Activated naive CD8-positive, alpha-beta T cell treated with anti-CD3 and anti-CD28 coated beads, Interleukin-2, amount 10 ng/mL, durations not matched to agents 7 days and 5 days (primary cell): ENCODE data around the gene EEF1A1. TPM values are rescaled to one million over a fixed set of nuclear protein-coding genes. Genes with fewer than 3 reads are reported as not detected.
"Not testable (repeated sequence)": the region's sequence is repeated elsewhere in the genome, so short reads cannot be mapped to it uniquely, and the experiment has no call there.

Experiments used
- ATAC-seq: fragments of 150-1000 bp; cut with Tn5 transposase; one replicate; pipeline ENCODE4 v1.10.0; 2021; ENCODE audit warnings: low read depth, moderate library complexity
- POLR2A ChIA-PET: fragments of 350-600 bp; sonication (Branson Sonifier 250); formaldehyde crosslinking; loops from one replicate; lab custom pipeline; 2021; ENCODE audit warnings: antibody characterized with exemption; lab: Charles Lee
- DNase-seq: peaks from one replicate; pipeline ENCODE4 v3.0.0; 2021
- H3K27ac Mint-ChIP-seq: one replicate; pipeline ENCODE4 v1.8.0; 2022; ENCODE audit warnings: mild to moderate bottlenecking, mixed read lengths
- H3K27me3 Mint-ChIP-seq: one replicate; pipeline ENCODE4 v1.8.0; 2022; ENCODE audit warnings: mild to moderate bottlenecking, moderate library complexity, mixed read lengths
- H3K36me3 Mint-ChIP-seq: one replicate; pipeline ENCODE4 v1.8.0; 2021; ENCODE audit warnings: mild to moderate bottlenecking, mixed read lengths
- H3K4me1 Mint-ChIP-seq: one replicate; pipeline ENCODE4 v1.8.0; 2021; ENCODE audit warnings: mixed read lengths
- H3K4me3 Mint-ChIP-seq: one replicate; pipeline ENCODE4 v1.8.0; 2022; ENCODE audit warnings: mild to moderate bottlenecking, moderate library complexity, mixed read lengths
- H3K9me3 Mint-ChIP-seq: one replicate; pipeline ENCODE4 v1.8.0; 2021; ENCODE audit warnings: mixed read lengths
- total RNA-seq, 2 experiments: library from RNA; stranded (reverse); gene quantifications; one replicate each; pipeline ENCODE4 v1.2.3, GENCODE V29; 2021

Gene EEF1A1
- total RNA-seq, 2 experiments from 2014 or later: 8,804 to 9,235 TPM

- not testable (repeated sequence) for H3K4me3 Mint-ChIP-seq, H3K27me3 Mint-ChIP-seq, ATAC-seq, DNase-seq, H3K9me3 Mint-ChIP-seq, H3K4me1 Mint-ChIP-seq, H3K27ac Mint-ChIP-seq, H3K36me3 Mint-ChIP-seq
- POLR2A ChIA-PET: interaction anchor here (0.6 kb wide), 1 partner anchor 35 kb away, joined by 3 read pairs; no protein-coding TSS in a partner anchor
Measured at GRCh38 chr6:73555380-73555949, 34.6 kb upstream of the EEF1A1 start.

- POLR2A ChIA-PET: interaction anchor here (0.7 kb wide), 1 partner anchor 74 kb away, joined by 3 read pairs; no protein-coding TSS in a partner anchor
- not testable (repeated sequence) for H3K4me1 Mint-ChIP-seq, H3K27me3 Mint-ChIP-seq, ATAC-seq, H3K4me3 Mint-ChIP-seq, H3K9me3 Mint-ChIP-seq, DNase-seq, H3K27ac Mint-ChIP-seq, H3K36me3 Mint-ChIP-seq
Measured at GRCh38 chr6:73551115-73551514, 30.3 kb upstream of the EEF1A1 start.

- no peaks in the 10 kb centered on the region for H3K36me3 Mint-ChIP-seq
- ATAC-seq: no peak
- peaks cover 2% of the 10 kb centered on the region for H3K27me3 Mint-ChIP-seq
- POLR2A ChIA-PET: interaction anchor here (1.6 kb wide), 1 partner anchor 27 kb away, joined by 5 read pairs; no protein-coding TSS in a partner anchor
- no peak overlapping the region for H3K27ac Mint-ChIP-seq
- DNase-seq: no peak
- no peaks in the 10 kb centered on the region for H3K9me3 Mint-ChIP-seq
- no peaks in the 10 kb centered on the region for H3K4me1 Mint-ChIP-seq
- no peak overlapping the region for H3K4me3 Mint-ChIP-seq
Measured at GRCh38 chr6:73548458-73549446, 27.9 kb upstream of the EEF1A1 start.

GRCh38 chr6:73547036-73547435 is 26.2 kb upstream of the EEF1A1 start:
- H3K36me3 Mint-ChIP-seq: no peaks in the 10 kb centered on the region
- no peak overlapping the region for H3K4me3 Mint-ChIP-seq
- no peak overlapping the region for H3K27ac Mint-ChIP-seq
- no peaks in the 10 kb centered on the region for H3K4me1 Mint-ChIP-seq
- POLR2A ChIA-PET: no interaction called here
- no peaks in the 10 kb centered on the region for H3K9me3 Mint-ChIP-seq
- no peak for ATAC-seq
- no peak for DNase-seq
- H3K27me3 Mint-ChIP-seq: peaks cover 2% of the 10 kb centered on the region

GRCh38 chr6:73542891-73543290 is 22.1 kb upstream of the EEF1A1 start:
- Mint-ChIP-seq H3K27me3 (peaks cover 2% of the 10 kb centered on the region), H3K4me1 (no peaks in the 10 kb centered on the region), H3K27ac (no peak overlapping the region), H3K9me3 (no peaks in the 10 kb centered on the region), H3K36me3 (no peaks in the 10 kb centered on the region), H3K4me3 (no peak overlapping the region)
- no peak for DNase-seq
- POLR2A ChIA-PET: no interaction called here
- ATAC-seq: no peak

- H3K4me3 Mint-ChIP-seq, H3K36me3 Mint-ChIP-seq, DNase-seq, ATAC-seq, H3K27me3 Mint-ChIP-seq, H3K4me1 Mint-ChIP-seq, H3K9me3 Mint-ChIP-seq, POLR2A ChIA-PET, H3K27ac Mint-ChIP-seq: not testable (repeated sequence)
Measured at GRCh38 chr6:73542481-73542880, 21.6 kb upstream of the EEF1A1 start.

GRCh38 chr6:73538116-73538779 is 17.4 kb upstream of the EEF1A1 start:
- H3K4me3 Mint-ChIP-seq: no peak overlapping the region
- no peaks in the 10 kb centered on the region for H3K9me3 Mint-ChIP-seq
- H3K27ac Mint-ChIP-seq: no peak overlapping the region
- no peaks in the 10 kb centered on the region for H3K36me3 Mint-ChIP-seq
- DNase-seq: no peak
- H3K27me3 Mint-ChIP-seq: no peaks in the 10 kb centered on the region
- ATAC-seq: no peak
- POLR2A ChIA-PET: interaction anchor here (0.8 kb wide), 1 partner anchor 21 kb away, joined by 4 read pairs; no protein-coding TSS in a partner anchor
- H3K4me1 Mint-ChIP-seq: no peaks in the 10 kb centered on the region

GRCh38 chr6:73537677-73538076 is 16.8 kb upstream of the EEF1A1 start:
- Mint-ChIP-seq H3K27ac (no peak overlapping the region), H3K9me3 (no peaks in the 10 kb centered on the region), H3K27me3 (peaks cover 3% of the 10 kb centered on the region), H3K36me3 (no peaks in the 10 kb centered on the region), H3K4me3 (no peak overlapping the region), H3K4me1 (no peaks in the 10 kb centered on the region)
- no peak for DNase-seq
- POLR2A ChIA-PET: interaction anchor here (0.6 to 0.8 kb wide), 2 partner anchors 20 to 32 kb away, joined by 3 to 4 read pairs; no protein-coding TSS in a partner anchor
- no peak for ATAC-seq

GRCh38 chr6:73534628-73535027 is 13.8 kb upstream of the EEF1A1 start:
- no peaks in the 10 kb centered on the region for H3K4me1 Mint-ChIP-seq
- no peak overlapping the region for H3K4me3 Mint-ChIP-seq
- H3K9me3 Mint-ChIP-seq: no peaks in the 10 kb centered on the region
- H3K36me3 Mint-ChIP-seq: no peaks in the 10 kb centered on the region
- POLR2A ChIA-PET: no interaction called here
- H3K27me3 Mint-ChIP-seq: peaks cover 3% of the 10 kb centered on the region
- no peak for ATAC-seq
- DNase-seq: no peak
- no peak overlapping the region for H3K27ac Mint-ChIP-seq

- Mint-ChIP-seq H3K9me3 (no peaks in the 10 kb centered on the region), H3K36me3 (no peaks in the 10 kb centered on the region), H3K27ac (no peak overlapping the region), H3K4me1 (no peaks in the 10 kb centered on the region), H3K4me3 (no peak overlapping the region), H3K27me3 (peaks cover 3% of the 10 kb centered on the region)
- no peak for DNase-seq
- POLR2A ChIA-PET: interaction anchor here (1.1 to 1.2 kb wide), 2 partner anchors 11 to 18 kb away, joined by 3 read pairs; no protein-coding TSS in a partner anchor
- no peak for ATAC-seq
Measured at GRCh38 chr6:73532293-73532692, 11.5 kb upstream of the EEF1A1 start.

- H3K27me3 Mint-ChIP-seq: peaks cover 3% of the 10 kb centered on the region
- ATAC-seq (no peak), DNase-seq (no peak)
- H3K4me3 Mint-ChIP-seq: no peak overlapping the region
- no peak overlapping the region for H3K27ac Mint-ChIP-seq
- no peaks in the 10 kb centered on the region for H3K9me3 Mint-ChIP-seq
- H3K4me1 Mint-ChIP-seq: peaks cover 6% of the 10 kb centered on the region
- POLR2A ChIA-PET: no interaction called here
- no peaks in the 10 kb centered on the region for H3K36me3 Mint-ChIP-seq
Measured at GRCh38 chr6:73528897-73529296, 8.1 kb upstream of the EEF1A1 start.

- DNase-seq: no peak
- ATAC-seq: no peak
- no peaks in the 10 kb centered on the region for H3K36me3 Mint-ChIP-seq
- no peak overlapping the region for H3K27ac Mint-ChIP-seq
- H3K27me3 Mint-ChIP-seq: no peaks in the 10 kb centered on the region
- POLR2A ChIA-PET: interaction anchor here (7.9 kb wide), 1 partner anchor 61 kb away, joined by 145 read pairs; no protein-coding TSS in a partner anchor
- H3K4me3 Mint-ChIP-seq: no peak overlapping the region
- peaks cover 16% of the 10 kb centered on the region for H3K4me1 Mint-ChIP-seq
- H3K9me3 Mint-ChIP-seq: no peaks in the 10 kb centered on the region
Measured at GRCh38 chr6:73525546-73526330, 4.9 kb upstream of the EEF1A1 start.
